ENCODE measurements around the gene OR5AC2.

- TF ChIP-seq POLR2A (IDR thresholded peaks at IDR 0.05; ENCODE audit: low read length) = no peak
- TF ChIP-seq GATA1 (IDR thresholded peaks at IDR 0.05; ENCODE audit: low read depth, low read length) = no peak
Observed at GRCh38 chr3:98056035-98056434, 30.9 kb upstream of the OR5AC2 start.

Measured in erythroblast (primary cell).